IPS DF 19.7 (cell line): ENCODE results near the gene SMIM45.

ENCODE experiments used
- DNase-seq: peaks from one replicate; pipeline ENCODE4 v3.0.0-alpha.2; 2013; ENCODE audit warnings: low read depth, low spot score

SMIM45 gene

DNA sequence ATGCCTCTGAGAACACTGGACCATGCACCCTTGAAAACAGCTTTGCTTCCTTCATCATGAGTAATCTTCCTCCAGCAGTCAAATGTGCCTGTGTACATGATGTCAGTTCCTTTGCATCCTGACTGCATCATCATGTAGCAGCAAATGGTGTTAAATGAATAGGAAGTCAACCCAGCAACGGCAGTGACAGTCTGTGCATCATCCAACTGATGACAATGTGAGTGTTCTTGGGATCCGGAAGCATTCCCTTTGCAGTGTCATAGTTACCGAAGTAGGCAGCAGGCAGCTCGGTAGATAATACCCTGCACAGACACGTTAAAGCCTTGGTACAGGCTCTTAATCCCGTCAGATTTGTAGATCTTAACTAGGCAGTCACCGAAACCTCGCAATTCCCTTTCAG is 49.2 kb downstream of the SMIM45 start:
- no peak for DNase-seq

GRCh38 chr22:42001706-42002105 is 49.8 kb downstream of the SMIM45 start:
- DNase-seq = no peak

GRCh38 chr22:42007922-42008321 is 56.0 kb downstream of the SMIM45 start:
- no peak for DNase-seq
